COR-L47 (cell line): ENCODE results near the gene ASTL.
A peak's percentile ranks its signal among the peaks of the same experiment; 100 is the strongest.
"Not testable (repeated sequence)": the region's sequence is repeated elsewhere in the genome, so short reads cannot be mapped to it uniquely, and the experiment has no call there.

Experiments
- DNase-seq: peaks from one replicate; lab custom pipeline; 2025; lab: John Stamatoyannopoulos, UW

The ASTL gene

GRCh38 chr2:96138179-96139145, at the start of gene ASTL:
ASTL (minus strand) TSS chr2:96138502; CDS start chr2:96138436, 66 bp downstream.
- peak; percentile 61 for DNase-seq

GRCh38 chr2:96186562-96186961, 48.3 kb upstream of the ASTL start:
- DNase-seq: no peak

GRCh38 chr2:96185516-96185915, 47.2 kb upstream of the ASTL start:
- no peak for DNase-seq

- DNase-seq: no peak
Observed at GRCh38 chr2:96184989-96185388, 46.7 kb upstream of the ASTL start.

- DNase-seq: no peak
Observed at GRCh38 chr2:96184188-96184587, 45.9 kb upstream of the ASTL start.

- DNase-seq: no peak
Observed at GRCh38 chr2:96181529-96181928, 43.2 kb upstream of the ASTL start.

- no peak for DNase-seq
Observed at GRCh38 chr2:96180521-96180920, 42.2 kb upstream of the ASTL start.

- DNase-seq: no peak
Observed at GRCh38 chr2:96180002-96180401, 41.7 kb upstream of the ASTL start.

- DNase-seq: no peak
Observed at GRCh38 chr2:96176661-96177060, 38.4 kb upstream of the ASTL start.

- no peak for DNase-seq
Observed at GRCh38 chr2:96175951-96176350, 37.6 kb upstream of the ASTL start.

- DNase-seq: peak; percentile 44
Observed at GRCh38 chr2:96174251-96175144, 36.2 kb upstream of the ASTL start.

GRCh38 chr2:96171831-96172230, 33.5 kb upstream of the ASTL start:
- DNase-seq: no peak

GRCh38 chr2:96170626-96171025, 32.3 kb upstream of the ASTL start:
- no peak for DNase-seq

GRCh38 chr2:96169868-96170507, 31.7 kb upstream of the ASTL start:
- DNase-seq: no peak

GRCh38 chr2:96167407-96168013, 29.2 kb upstream of the ASTL start:
- peak; percentile 17 for DNase-seq

- no peak for DNase-seq
Observed at GRCh38 chr2:96164459-96165184, 26.3 kb upstream of the ASTL start.

GRCh38 chr2:96163768-96164429, 25.6 kb upstream of the ASTL start:
- DNase-seq: no peak

- DNase-seq: no peak
Observed at GRCh38 chr2:96163415-96163767, 25.1 kb upstream of the ASTL start.

- no peak for DNase-seq
Observed at GRCh38 chr2:96161898-96162297, 23.6 kb upstream of the ASTL start.

GRCh38 chr2:96160366-96160765, 22.1 kb upstream of the ASTL start:
- DNase-seq: not testable (repeated sequence)
